ENCODE measurements around the gene TICAM1. TPM values are rescaled to one million over a fixed set of nuclear protein-coding genes. Genes with fewer than 3 reads are reported as not detected.
A peak's percentile ranks its signal among the peaks of the same experiment; 100 is the strongest.

The TICAM1 gene
- total RNA-seq (0.66 TPM), polyA plus RNA-seq (4.7 TPM)
- long read RNA-seq, donor 1, result 0 reads
- long read RNA-seq, donor 2, transcript TICAM1-201 (2 exons, 2,676 nt), result major isoform, 6 of 6 reads
- long read RNA-seq, donor 2, partial matches to known transcripts, result 0 of 6 reads
- long read RNA-seq, donor 2, other reads (novel, unspliced or antisense), result 0 of 6 reads
- long read RNA-seq, donor 3, partial matches to known transcripts, result 0 of 3 reads
- long read RNA-seq, donor 3, other reads (novel, unspliced or antisense), result 0 of 3 reads
- long read RNA-seq, donor 4, partial matches to known transcripts, result 0 of 3 reads
- long read RNA-seq, donor 4, other reads (novel, unspliced or antisense), result 0 of 3 reads
- long read RNA-seq, donor 5, partial matches to known transcripts, result 0 of 4 reads
- long read RNA-seq, donor 5, other reads (novel, unspliced or antisense), result 0 of 4 reads
- long read RNA-seq, donor 6, partial matches to known transcripts, result 0 of 3 reads
- long read RNA-seq, donor 6, other reads (novel, unspliced or antisense), result 0 of 3 reads
- long read RNA-seq, donor 7, partial matches to known transcripts, result 0 of 4 reads
- long read RNA-seq, donor 7, other reads (novel, unspliced or antisense), result 0 of 4 reads
- long read RNA-seq, donor 8, partial matches to known transcripts, result 0 of 2 reads
- long read RNA-seq, donor 8, other reads (novel, unspliced or antisense), result 0 of 2 reads
- long read RNA-seq, donor 9, result 0 reads
- long read RNA-seq, donor 10, partial matches to known transcripts, result 0 of 3 reads
- long read RNA-seq, donor 10, other reads (novel, unspliced or antisense), result 0 of 3 reads

- DNase-seq (ENCODE audit: low read depth in 6 of 9, low spot score in 9 of 9), result peak in 5 of 9 donors; percentile 28 to 65 (median 50)
- Histone ChIP-seq H3K27me3 (ENCODE audit: control insufficient read depth in 2 of 2, insufficient read depth in 1 of 2, low read length in 1 of 2) (no peaks in the 10 kb centered on the region), H3K4me3 (ENCODE audit: low read length in 2 of 2) (peak within 1 kb of the TSS; percentile 58 to 90), H3K4me1 (ENCODE audit: control insufficient read depth in 2 of 2, insufficient read depth in 2 of 2, low read length in 2 of 2) (peaks cover 0 to 8% of the 10 kb centered on the region in 2 donors), H3K27ac (ENCODE audit: low read depth in 1 of 2, low read length in 1 of 2) (peak within 1 kb of the TSS; percentile 37 to 86), H3K36me3 (ENCODE audit: control insufficient read depth in 2 of 2, insufficient read depth in 2 of 2, low read length in 1 of 2) (no peaks in the 10 kb centered on the region), H3K9me3 (ENCODE audit: control insufficient read depth in 2 of 2, insufficient read depth in 1 of 2, low read length in 1 of 2) (no peaks in the 10 kb centered on the region)
- WGBS, result under 1% methylated on average over 52 of the region's 52 CpGs
Measured at GRCh38 chr19:4831304-4831978, at the start of gene TICAM1. TSS of gene TICAM1 (minus strand) at chr19:4831712. CDS start at chr19:4818377, 13,335 bp downstream.

- DNase-seq (ENCODE audit: low read depth in 6 of 9, low spot score in 9 of 9), result no peak
- 88% methylated on average over 11 of the region's 11 CpGs for WGBS
- Histone ChIP-seq H3K9me3 (ENCODE audit: control insufficient read depth in 2 of 2, insufficient read depth in 1 of 2, low read length in 1 of 2) (peaks cover 0 to 3% of the 10 kb centered on the region in 2 donors), H3K36me3 (ENCODE audit: control insufficient read depth in 2 of 2, insufficient read depth in 2 of 2, low read length in 1 of 2) (no peaks in the 10 kb centered on the region), H3K4me3 (ENCODE audit: low read length in 2 of 2) (peak overlapping the region; percentile 33), H3K4me1 (ENCODE audit: control insufficient read depth in 2 of 2, insufficient read depth in 2 of 2, low read length in 2 of 2) (peaks cover 25 to 54% of the 10 kb centered on the region in 2 donors), H3K27ac (ENCODE audit: low read depth in 1 of 2, low read length in 1 of 2) (peak overlapping the region; percentile 73 to 79), H3K27me3 (ENCODE audit: control insufficient read depth in 2 of 2, insufficient read depth in 1 of 2, low read length in 1 of 2) (no peaks in the 10 kb centered on the region)
Measured at GRCh38 chr19:4879041-4879440, 47.5 kb upstream of the TICAM1 start.

- peak overlapping the region; percentile 73 to 79 for H3K27ac ChIP-seq (ENCODE audit: low read depth in 1 of 2, low read length in 1 of 2)
- 1% methylated on average over 23 of the region's 23 CpGs for WGBS
- DNase-seq (ENCODE audit: low read depth in 6 of 9, low spot score in 9 of 9), result peak in 8 of 9 donors; percentile 54 to 91 (median 78)
Measured at GRCh38 chr19:4878491-4878968, 47.0 kb upstream of the TICAM1 start.

GRCh38 chr19:4877753-4878490 lies 46.4 kb upstream of the TICAM1 start:
- Histone ChIP-seq H3K4me3 (ENCODE audit: low read length in 2 of 2) (peak overlapping the region; percentile 33), H3K36me3 (ENCODE audit: control insufficient read depth in 2 of 2, insufficient read depth in 2 of 2, low read length in 1 of 2) (no peaks in the 10 kb centered on the region), H3K27me3 (ENCODE audit: control insufficient read depth in 2 of 2, insufficient read depth in 1 of 2, low read length in 1 of 2) (no peaks in the 10 kb centered on the region), H3K4me1 (ENCODE audit: control insufficient read depth in 2 of 2, insufficient read depth in 2 of 2, low read length in 2 of 2) (peaks cover 28 to 61% of the 10 kb centered on the region in 2 donors), H3K27ac (ENCODE audit: low read depth in 1 of 2, low read length in 1 of 2) (peak overlapping the region; percentile 73 to 79), H3K9me3 (ENCODE audit: control insufficient read depth in 2 of 2, insufficient read depth in 1 of 2, low read length in 1 of 2) (peaks cover 0 to 3% of the 10 kb centered on the region in 2 donors)
- peak in 3 of 9 donors; percentile 34 to 66 (median 48) for DNase-seq (ENCODE audit: low read depth in 6 of 9, low spot score in 9 of 9)
- 47% methylated on average over 30 of the region's 30 CpGs for WGBS

More at GRCh38 chr19:4878491-4878968, 47.0 kb upstream of the TICAM1 start:
- Histone ChIP-seq H3K4me1 (ENCODE audit: control insufficient read depth in 2 of 2, insufficient read depth in 2 of 2, low read length in 2 of 2) (peaks cover 25 to 56% of the 10 kb centered on the region in 2 donors), H3K27me3 (ENCODE audit: control insufficient read depth in 2 of 2, insufficient read depth in 1 of 2, low read length in 1 of 2) (no peaks in the 10 kb centered on the region), H3K36me3 (ENCODE audit: control insufficient read depth in 2 of 2, insufficient read depth in 2 of 2, low read length in 1 of 2) (no peaks in the 10 kb centered on the region), H3K9me3 (ENCODE audit: control insufficient read depth in 2 of 2, insufficient read depth in 1 of 2, low read length in 1 of 2) (peaks cover 0 to 3% of the 10 kb centered on the region in 2 donors), H3K4me3 (ENCODE audit: low read length in 2 of 2) (peak overlapping the region; percentile 33)

GRCh38 chr19:4873930-4874329 lies 42.4 kb upstream of the TICAM1 start:
- Histone ChIP-seq H3K9me3 (ENCODE audit: control insufficient read depth in 2 of 2, insufficient read depth in 1 of 2, low read length in 1 of 2) (peaks cover 0 to 3% of the 10 kb centered on the region in 2 donors), H3K36me3 (ENCODE audit: control insufficient read depth in 2 of 2, insufficient read depth in 2 of 2, low read length in 1 of 2) (no peaks in the 10 kb centered on the region), H3K27ac (ENCODE audit: low read depth in 1 of 2, low read length in 1 of 2) (peak overlapping the region in 1 of 2 donors; percentile 57), H3K4me1 (ENCODE audit: control insufficient read depth in 2 of 2, insufficient read depth in 2 of 2, low read length in 2 of 2) (peaks cover 19 to 47% of the 10 kb centered on the region in 2 donors), H3K4me3 (ENCODE audit: low read length in 2 of 2) (no peak overlapping the region), H3K27me3 (ENCODE audit: control insufficient read depth in 2 of 2, insufficient read depth in 1 of 2, low read length in 1 of 2) (no peaks in the 10 kb centered on the region)
- WGBS, result 97% methylated on average over 3 of the region's 3 CpGs
- DNase-seq (ENCODE audit: low read depth in 6 of 9, low spot score in 9 of 9), result no peak

GRCh38 chr19:4871711-4872110 lies 40.2 kb upstream of the TICAM1 start:
- Histone ChIP-seq H3K9me3 (ENCODE audit: control insufficient read depth in 2 of 2, insufficient read depth in 1 of 2, low read length in 1 of 2) (no peaks in the 10 kb centered on the region), H3K36me3 (ENCODE audit: control insufficient read depth in 2 of 2, insufficient read depth in 2 of 2, low read length in 1 of 2) (no peaks in the 10 kb centered on the region), H3K27ac (ENCODE audit: low read depth in 1 of 2, low read length in 1 of 2) (no peak overlapping the region), H3K27me3 (ENCODE audit: control insufficient read depth in 2 of 2, insufficient read depth in 1 of 2, low read length in 1 of 2) (no peaks in the 10 kb centered on the region), H3K4me1 (ENCODE audit: control insufficient read depth in 2 of 2, insufficient read depth in 2 of 2, low read length in 2 of 2) (peaks cover 3 to 43% of the 10 kb centered on the region in 2 donors), H3K4me3 (ENCODE audit: low read length in 2 of 2) (no peak overlapping the region)
- DNase-seq (ENCODE audit: low read depth in 6 of 9, low spot score in 9 of 9), result no peak
- 93% methylated on average over 6 of the region's 6 CpGs for WGBS

GRCh38 chr19:4870025-4870700 lies 38.7 kb upstream of the TICAM1 start:
- 85% methylated on average over 10 of the region's 10 CpGs for WGBS
- Histone ChIP-seq H3K27me3 (ENCODE audit: control insufficient read depth in 2 of 2, insufficient read depth in 1 of 2, low read length in 1 of 2) (no peaks in the 10 kb centered on the region), H3K4me3 (ENCODE audit: low read length in 2 of 2) (no peak overlapping the region), H3K36me3 (ENCODE audit: control insufficient read depth in 2 of 2, insufficient read depth in 2 of 2, low read length in 1 of 2) (no peaks in the 10 kb centered on the region), H3K27ac (ENCODE audit: low read depth in 1 of 2, low read length in 1 of 2) (no peak overlapping the region), H3K4me1 (ENCODE audit: control insufficient read depth in 2 of 2, insufficient read depth in 2 of 2, low read length in 2 of 2) (peaks cover 3 to 41% of the 10 kb centered on the region in 2 donors), H3K9me3 (ENCODE audit: control insufficient read depth in 2 of 2, insufficient read depth in 1 of 2, low read length in 1 of 2) (no peaks in the 10 kb centered on the region)
- no peak for DNase-seq (ENCODE audit: low read depth in 6 of 9, low spot score in 9 of 9)
